HepG2 (cell line): Measurements from ENCODE around the gene SDK2.

Experiments used
- ATF1 ChIP-seq: IDR thresholded peaks from 2 replicates; pipeline ENCODE4 v1.6.1; 2016; ENCODE audit warnings: mild to moderate bottlenecking, control low read depth
- EZH2 ChIP-seq: conservative IDR thresholded peaks from 2 replicates; pipeline ENCODE4 v1.6.1; 2012; ENCODE audit warnings: mild to moderate bottlenecking, low read depth, low read length, moderate library complexity
- MAZ ChIP-seq, 2 experiments: sonication (generic) in 1 of 2; formaldehyde crosslinking in 1 of 2; IDR thresholded peaks; 2 replicates each; pipeline versions ENCODE4 v1.5.0 to v1.6.1; 2012 to 2020; ENCODE audit warnings: low read depth in 2 of 2, mild to moderate bottlenecking in 2 of 2, borderline replicate concordance in 1 of 2, improper control_type of control experiment in 1 of 2, low read length in 1 of 2, missing genetic modification reagents in 1 of 2, moderate library complexity in 1 of 2
- POLR2A ChIP-seq, 2 experiments: IDR thresholded peaks; 2 replicates each; pipeline ENCODE4 v1.6.1; 2011; ENCODE audit warnings: low read depth in 2 of 2, low read length in 2 of 2, mild to moderate bottlenecking in 1 of 2, moderate library complexity in 1 of 2; ENCODE audit not compliant: insufficient read depth in 1 of 2
- ZFY ChIP-seq: sonication (generic); formaldehyde crosslinking; IDR thresholded peaks from 2 replicates; pipeline ENCODE4 v1.4.0; 2020; ENCODE audit warnings: missing genetic modification reagents
- ZNF160 ChIP-seq: sonication (generic); formaldehyde crosslinking; IDR thresholded peaks from 2 replicates; pipeline ENCODE4 v1.8.0; 2022; ENCODE audit warnings: mild to moderate bottlenecking, inconsistent platforms, missing genetic modification reagents
- ZNF720 ChIP-seq: sonication (generic); formaldehyde crosslinking; IDR thresholded peaks from 2 replicates; pipeline ENCODE4 v1.4.0; 2020; ENCODE audit warnings: missing genetic modification reagents
- TF ChIP-seq, protein P1 (sequence below): sonication (generic); formaldehyde crosslinking; IDR thresholded peaks from 2 replicates; pipeline ENCODE4 v1.5.0; 2020; ENCODE audit warnings: mild to moderate bottlenecking, missing genetic modification reagents, moderate library complexity
- TF ChIP-seq, protein P2 (sequence below): IDR thresholded peaks from 2 replicates; pipeline ENCODE4 v1.4.0; 2020; ENCODE audit warnings: mild to moderate bottlenecking, missing genetic modification reagents
- TF ChIP-seq, protein P3 (sequence below): fragments of 450-650 bp; IDR thresholded peaks from 2 replicates; pipeline ENCODE4 v1.6.1; 2017

DNA sequence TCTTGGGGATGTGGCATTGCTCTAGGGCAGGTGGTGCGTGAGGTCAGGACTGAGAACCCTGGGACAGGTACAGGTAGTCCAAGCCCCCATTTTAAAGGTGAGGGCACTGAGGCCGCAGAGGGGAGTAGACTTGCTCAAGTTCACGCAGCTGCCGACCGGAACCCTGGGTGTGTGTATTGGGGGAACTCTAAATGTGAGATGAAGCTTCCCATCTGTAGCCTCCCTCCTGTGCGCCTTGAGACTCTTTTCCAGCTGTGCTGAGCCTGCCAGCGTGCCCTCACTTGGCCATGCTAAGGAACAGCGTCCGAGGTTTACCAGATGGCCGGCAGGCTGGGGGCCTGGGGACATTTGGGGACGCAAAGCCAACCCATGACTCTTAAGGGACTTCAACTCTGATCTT, 253.4 kb downstream of the SDK2 start:
- TF ChIP-seq, protein P1, sequence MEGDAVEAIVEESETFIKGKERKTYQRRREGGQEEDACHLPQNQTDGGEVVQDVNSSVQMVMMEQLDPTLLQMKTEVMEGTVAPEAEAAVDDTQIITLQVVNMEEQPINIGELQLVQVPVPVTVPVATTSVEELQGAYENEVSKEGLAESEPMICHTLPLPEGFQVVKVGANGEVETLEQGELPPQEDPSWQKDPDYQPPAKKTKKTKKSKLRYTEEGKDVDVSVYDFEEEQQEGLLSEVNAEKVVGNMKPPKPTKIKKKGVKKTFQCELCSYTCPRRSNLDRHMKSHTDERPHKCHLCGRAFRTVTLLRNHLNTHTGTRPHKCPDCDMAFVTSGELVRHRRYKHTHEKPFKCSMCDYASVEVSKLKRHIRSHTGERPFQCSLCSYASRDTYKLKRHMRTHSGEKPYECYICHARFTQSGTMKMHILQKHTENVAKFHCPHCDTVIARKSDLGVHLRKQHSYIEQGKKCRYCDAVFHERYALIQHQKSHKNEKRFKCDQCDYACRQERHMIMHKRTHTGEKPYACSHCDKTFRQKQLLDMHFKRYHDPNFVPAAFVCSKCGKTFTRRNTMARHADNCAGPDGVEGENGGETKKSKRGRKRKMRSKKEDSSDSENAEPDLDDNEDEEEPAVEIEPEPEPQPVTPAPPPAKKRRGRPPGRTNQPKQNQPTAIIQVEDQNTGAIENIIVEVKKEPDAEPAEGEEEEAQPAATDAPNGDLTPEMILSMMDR (CRISPR knock-in tag): no peak
- TF ChIP-seq, protein P2, sequence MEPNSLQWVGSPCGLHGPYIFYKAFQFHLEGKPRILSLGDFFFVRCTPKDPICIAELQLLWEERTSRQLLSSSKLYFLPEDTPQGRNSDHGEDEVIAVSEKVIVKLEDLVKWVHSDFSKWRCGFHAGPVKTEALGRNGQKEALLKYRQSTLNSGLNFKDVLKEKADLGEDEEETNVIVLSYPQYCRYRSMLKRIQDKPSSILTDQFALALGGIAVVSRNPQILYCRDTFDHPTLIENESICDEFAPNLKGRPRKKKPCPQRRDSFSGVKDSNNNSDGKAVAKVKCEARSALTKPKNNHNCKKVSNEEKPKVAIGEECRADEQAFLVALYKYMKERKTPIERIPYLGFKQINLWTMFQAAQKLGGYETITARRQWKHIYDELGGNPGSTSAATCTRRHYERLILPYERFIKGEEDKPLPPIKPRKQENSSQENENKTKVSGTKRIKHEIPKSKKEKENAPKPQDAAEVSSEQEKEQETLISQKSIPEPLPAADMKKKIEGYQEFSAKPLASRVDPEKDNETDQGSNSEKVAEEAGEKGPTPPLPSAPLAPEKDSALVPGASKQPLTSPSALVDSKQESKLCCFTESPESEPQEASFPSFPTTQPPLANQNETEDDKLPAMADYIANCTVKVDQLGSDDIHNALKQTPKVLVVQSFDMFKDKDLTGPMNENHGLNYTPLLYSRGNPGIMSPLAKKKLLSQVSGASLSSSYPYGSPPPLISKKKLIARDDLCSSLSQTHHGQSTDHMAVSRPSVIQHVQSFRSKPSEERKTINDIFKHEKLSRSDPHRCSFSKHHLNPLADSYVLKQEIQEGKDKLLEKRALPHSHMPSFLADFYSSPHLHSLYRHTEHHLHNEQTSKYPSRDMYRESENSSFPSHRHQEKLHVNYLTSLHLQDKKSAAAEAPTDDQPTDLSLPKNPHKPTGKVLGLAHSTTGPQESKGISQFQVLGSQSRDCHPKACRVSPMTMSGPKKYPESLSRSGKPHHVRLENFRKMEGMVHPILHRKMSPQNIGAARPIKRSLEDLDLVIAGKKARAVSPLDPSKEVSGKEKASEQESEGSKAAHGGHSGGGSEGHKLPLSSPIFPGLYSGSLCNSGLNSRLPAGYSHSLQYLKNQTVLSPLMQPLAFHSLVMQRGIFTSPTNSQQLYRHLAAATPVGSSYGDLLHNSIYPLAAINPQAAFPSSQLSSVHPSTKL (CRISPR knock-in tag): no peak
- no peak for TF ChIP-seq MAZ (IDR thresholded peaks at IDR 0.05; ENCODE audit: borderline replicate concordance, low read depth, low read length)
- no peak for TF ChIP-seq MAZ (CRISPR knock-in tag; IDR thresholded peaks at IDR 0.05; ENCODE audit: low read depth)
- TF ChIP-seq POLR2A (IDR thresholded peaks at IDR 0.05; ENCODE audit: insufficient read depth in 1 of 2, low read depth in 2 of 2, low read length in 2 of 2): no peak
- TF ChIP-seq ZNF160: no peak
- no peak for TF ChIP-seq ZNF720 (CRISPR knock-in tag)
- TF ChIP-seq, protein P3, sequence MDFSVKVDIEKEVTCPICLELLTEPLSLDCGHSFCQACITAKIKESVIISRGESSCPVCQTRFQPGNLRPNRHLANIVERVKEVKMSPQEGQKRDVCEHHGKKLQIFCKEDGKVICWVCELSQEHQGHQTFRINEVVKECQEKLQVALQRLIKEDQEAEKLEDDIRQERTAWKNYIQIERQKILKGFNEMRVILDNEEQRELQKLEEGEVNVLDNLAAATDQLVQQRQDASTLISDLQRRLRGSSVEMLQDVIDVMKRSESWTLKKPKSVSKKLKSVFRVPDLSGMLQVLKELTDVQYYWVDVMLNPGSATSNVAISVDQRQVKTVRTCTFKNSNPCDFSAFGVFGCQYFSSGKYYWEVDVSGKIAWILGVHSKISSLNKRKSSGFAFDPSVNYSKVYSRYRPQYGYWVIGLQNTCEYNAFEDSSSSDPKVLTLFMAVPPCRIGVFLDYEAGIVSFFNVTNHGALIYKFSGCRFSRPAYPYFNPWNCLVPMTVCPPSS: no peak
- TF ChIP-seq ZFY (CRISPR knock-in tag): no peak
- no peak for TF ChIP-seq EZH2
- no peak for TF ChIP-seq ATF1 (CRISPR knock-in tag)
